ENCODE measurements around the gene RPUSD4.

The RPUSD4 gene

GRCh38 chr11:126226334-126227084 is 15.1 kb upstream of the RPUSD4 start:
- DNase-seq (ENCODE audit: extremely low spot score) = no peak
- ChIA-PET CTCF (no interaction called here), POLR2A (interaction anchor here (0.6 kb wide), 2 partner anchors 16 to 277 kb away, joined by 4 to 6 read pairs; no protein-coding TSS in a partner anchor)
- no peak for TF ChIP-seq CTCF (IDR thresholded peaks at IDR 0.05; ENCODE audit: control extremely low read depth, extremely low read depth, low read depth, missing control alignments)

GRCh38 chr11:126225295-126225665 is 13.8 kb upstream of the RPUSD4 start:
- TF ChIP-seq CTCF (IDR thresholded peaks at IDR 0.05; ENCODE audit: control extremely low read depth, extremely low read depth, low read depth, missing control alignments) = no peak

GRCh38 chr11:126224647-126225294 is 13.3 kb upstream of the RPUSD4 start:
- no peak for TF ChIP-seq CTCF (IDR thresholded peaks at IDR 0.05; ENCODE audit: control extremely low read depth, extremely low read depth, low read depth, missing control alignments)
- ChIA-PET POLR2A (no interaction called here), CTCF (interaction anchor here (0.9 kb wide), 1 partner anchor 31 kb away, joined by 3 read pairs; no protein-coding TSS in a partner anchor)
- DNase-seq (ENCODE audit: extremely low spot score) = no peak

More at GRCh38 chr11:126225295-126225665, 13.8 kb upstream of the RPUSD4 start:
- CTCF ChIA-PET = interaction anchor here (0.9 kb wide), 1 partner anchor 30 kb away, joined by 3 read pairs; no protein-coding TSS in a partner anchor
- POLR2A ChIA-PET = no interaction called here
- no peak for DNase-seq (ENCODE audit: extremely low spot score)

GRCh38 chr11:126219547-126219946 is 8.1 kb upstream of the RPUSD4 start:
- DNase-seq (ENCODE audit: extremely low spot score) = no peak
- ChIA-PET POLR2A (no interaction called here), CTCF (interaction anchor here (0.7 to 1.2 kb wide), 2 partner anchors 27 to 43 kb away, joined by 3 read pairs; no protein-coding TSS in a partner anchor)
- TF ChIP-seq CTCF (IDR thresholded peaks at IDR 0.05; ENCODE audit: control extremely low read depth, extremely low read depth, low read depth, missing control alignments) = no peak

GRCh38 chr11:126217491-126217890 is 6.0 kb upstream of the RPUSD4 start:
- no peak for DNase-seq (ENCODE audit: extremely low spot score)
- ChIA-PET POLR2A (no interaction called here), CTCF (interaction anchor here (0.9 to 1.3 kb wide), 2 partner anchors 19 to 44 kb away, joined by 3 read pairs; no protein-coding TSS in a partner anchor)
- no peak for TF ChIP-seq CTCF (IDR thresholded peaks at IDR 0.05; ENCODE audit: control extremely low read depth, extremely low read depth, low read depth, missing control alignments)

- ChIA-PET CTCF (interaction anchor here (0.9 to 1.3 kb wide), 2 partner anchors 19 to 45 kb away, joined by 3 read pairs; no protein-coding TSS in a partner anchor), POLR2A (no interaction called here)
- no peak for TF ChIP-seq CTCF (IDR thresholded peaks at IDR 0.05; ENCODE audit: control extremely low read depth, extremely low read depth, low read depth, missing control alignments)
- DNase-seq (ENCODE audit: extremely low spot score) = no peak
Measured at GRCh38 chr11:126216526-126217305, 5.3 kb upstream of the RPUSD4 start.
